ENCODE data around the gene YARS2. TPM values are rescaled to one million over a fixed set of nuclear protein-coding genes. Genes with fewer than 3 reads are reported as not detected.

YARS2 gene
- total and polyA plus RNA-seq, 2 of the 13 experiments (the other 11 are each of a cell fraction or from before 2014, with no cell fraction given), result 17.9 to 39.6 TPM

DNA sequence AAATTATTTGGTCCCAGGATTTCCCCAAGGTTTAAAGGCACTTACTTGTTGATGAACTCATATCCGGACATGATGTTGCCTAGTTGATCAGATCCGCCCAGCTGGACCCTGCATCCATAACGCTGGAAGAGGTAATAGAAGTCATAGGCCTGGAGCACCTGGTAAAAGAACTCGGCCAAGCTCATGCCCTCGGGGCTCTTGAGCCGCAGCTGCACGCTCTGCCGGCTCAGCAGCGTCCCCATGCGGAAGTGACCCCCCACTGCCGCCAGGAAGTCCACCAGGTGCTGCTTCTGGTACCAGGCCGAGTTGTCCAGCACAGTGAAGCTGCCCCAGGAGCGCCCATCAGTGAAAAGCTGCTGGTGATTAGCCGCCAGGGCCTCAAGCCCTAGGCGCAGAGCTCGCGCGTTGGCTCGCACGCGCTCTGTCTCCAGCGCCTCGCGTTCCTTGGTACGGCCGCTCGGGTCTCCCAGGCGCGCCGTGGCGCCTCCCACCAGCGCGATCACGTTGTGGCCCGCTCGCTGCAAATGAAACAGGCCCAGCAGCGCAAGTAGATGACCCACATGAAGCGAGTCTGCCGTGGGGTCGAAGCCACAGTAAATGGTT lies 545 bp downstream of the YARS2 start (continued):
- TF ChIP-seq, protein P1, sequence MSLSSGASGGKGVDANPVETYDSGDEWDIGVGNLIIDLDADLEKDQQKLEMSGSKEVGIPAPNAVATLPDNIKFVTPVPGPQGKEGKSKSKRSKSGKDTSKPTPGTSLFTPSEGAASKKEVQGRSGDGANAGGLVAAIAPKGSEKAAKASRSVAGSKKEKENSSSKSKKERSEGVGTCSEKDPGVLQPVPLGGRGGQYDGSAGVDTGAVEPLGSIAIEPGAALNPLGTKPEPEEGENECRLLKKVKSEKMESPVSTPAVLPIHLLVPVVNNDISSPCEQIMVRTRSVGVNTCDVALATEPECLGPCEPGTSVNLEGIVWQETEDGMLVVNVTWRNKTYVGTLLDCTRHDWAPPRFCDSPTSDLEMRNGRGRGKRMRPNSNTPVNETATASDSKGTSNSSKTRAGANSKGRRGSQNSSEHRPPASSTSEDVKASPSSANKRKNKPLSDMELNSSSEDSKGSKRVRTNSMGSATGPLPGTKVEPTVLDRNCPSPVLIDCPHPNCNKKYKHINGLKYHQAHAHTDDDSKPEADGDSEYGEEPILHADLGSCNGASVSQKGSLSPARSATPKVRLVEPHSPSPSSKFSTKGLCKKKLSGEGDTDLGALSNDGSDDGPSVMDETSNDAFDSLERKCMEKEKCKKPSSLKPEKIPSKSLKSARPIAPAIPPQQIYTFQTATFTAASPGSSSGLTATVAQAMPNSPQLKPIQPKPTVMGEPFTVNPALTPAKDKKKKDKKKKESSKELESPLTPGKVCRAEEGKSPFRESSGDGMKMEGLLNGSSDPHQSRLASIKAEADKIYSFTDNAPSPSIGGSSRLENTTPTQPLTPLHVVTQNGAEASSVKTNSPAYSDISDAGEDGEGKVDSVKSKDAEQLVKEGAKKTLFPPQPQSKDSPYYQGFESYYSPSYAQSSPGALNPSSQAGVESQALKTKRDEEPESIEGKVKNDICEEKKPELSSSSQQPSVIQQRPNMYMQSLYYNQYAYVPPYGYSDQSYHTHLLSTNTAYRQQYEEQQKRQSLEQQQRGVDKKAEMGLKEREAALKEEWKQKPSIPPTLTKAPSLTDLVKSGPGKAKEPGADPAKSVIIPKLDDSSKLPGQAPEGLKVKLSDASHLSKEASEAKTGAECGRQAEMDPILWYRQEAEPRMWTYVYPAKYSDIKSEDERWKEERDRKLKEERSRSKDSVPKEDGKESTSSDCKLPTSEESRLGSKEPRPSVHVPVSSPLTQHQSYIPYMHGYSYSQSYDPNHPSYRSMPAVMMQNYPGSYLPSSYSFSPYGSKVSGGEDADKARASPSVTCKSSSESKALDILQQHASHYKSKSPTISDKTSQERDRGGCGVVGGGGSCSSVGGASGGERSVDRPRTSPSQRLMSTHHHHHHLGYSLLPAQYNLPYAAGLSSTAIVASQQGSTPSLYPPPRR (CRISPR knock-in tag; IDR thresholded peaks at IDR 0.05; ENCODE audit: borderline replicate concordance), result no peak
- no peak for TF ChIP-seq ZNF773 (CRISPR knock-in tag; IDR thresholded peaks at IDR 0.05; ENCODE audit: borderline replicate concordance)
- peak; percentile 10; the same call in 1 of the 2 replicates for TF ChIP-seq ZBTB7A (CRISPR knock-in tag; IDR thresholded peaks at IDR 0.05)
- TF ChIP-seq ZNF605 (CRISPR knock-in tag; IDR thresholded peaks at IDR 0.05), result peak; percentile 81
- peak; percentile 23; the same call in 1 of the 2 replicates for TF ChIP-seq RXRB (CRISPR knock-in tag; IDR thresholded peaks at IDR 0.05; ENCODE audit: borderline replicate concordance)
- no peak for TF ChIP-seq BORCS8-MEF2B (CRISPR knock-in tag; IDR thresholded peaks at IDR 0.05)
- TF ChIP-seq, protein P2, sequence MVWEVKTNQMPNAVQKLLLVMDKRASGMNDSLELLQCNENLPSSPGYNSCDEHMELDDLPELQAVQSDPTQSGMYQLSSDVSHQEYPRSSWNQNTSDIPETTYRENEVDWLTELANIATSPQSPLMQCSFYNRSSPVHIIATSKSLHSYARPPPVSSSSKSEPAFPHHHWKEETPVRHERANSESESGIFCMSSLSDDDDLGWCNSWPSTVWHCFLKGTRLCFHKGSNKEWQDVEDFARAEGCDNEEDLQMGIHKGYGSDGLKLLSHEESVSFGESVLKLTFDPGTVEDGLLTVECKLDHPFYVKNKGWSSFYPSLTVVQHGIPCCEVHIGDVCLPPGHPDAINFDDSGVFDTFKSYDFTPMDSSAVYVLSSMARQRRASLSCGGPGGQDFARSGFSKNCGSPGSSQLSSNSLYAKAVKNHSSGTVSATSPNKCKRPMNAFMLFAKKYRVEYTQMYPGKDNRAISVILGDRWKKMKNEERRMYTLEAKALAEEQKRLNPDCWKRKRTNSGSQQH (CRISPR knock-in tag; IDR thresholded peaks at IDR 0.05; ENCODE audit: low read depth), result peak; percentile 25; the same call in 1 of the 2 replicates
- TF ChIP-seq SAP130 (CRISPR knock-in tag; IDR thresholded peaks at IDR 0.05; ENCODE audit: low read depth), result peak; percentile 73
- no peak; the same call in 1 of the 2 replicates for TF ChIP-seq GATAD2A (CRISPR knock-in tag; IDR thresholded peaks at IDR 0.05)
- TF ChIP-seq ZNF121 (CRISPR knock-in tag; IDR thresholded peaks at IDR 0.05), result peak; percentile 36; the same call in 1 of the 2 replicates
- TF ChIP-seq, protein P3, sequence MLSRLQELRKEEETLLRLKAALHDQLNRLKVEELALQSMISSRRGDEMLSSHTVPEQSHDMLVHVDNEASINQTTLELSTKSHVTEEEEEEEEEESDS (CRISPR knock-in tag; IDR thresholded peaks at IDR 0.05; ENCODE audit: borderline replicate concordance), result 0 out of 2 replicates have a peak, but pooled peaks have one; percentile 5
- TF ChIP-seq HOXA5 (CRISPR knock-in tag; IDR thresholded peaks at IDR 0.05), result 0 out of 2 replicates have a peak, but pooled peaks have one; percentile 4
- peak; percentile 63; the same call in 1 of the 2 replicates for TF ChIP-seq ZBTB42 (CRISPR knock-in tag; IDR thresholded peaks at IDR 0.05)
- TF ChIP-seq, protein P4, sequence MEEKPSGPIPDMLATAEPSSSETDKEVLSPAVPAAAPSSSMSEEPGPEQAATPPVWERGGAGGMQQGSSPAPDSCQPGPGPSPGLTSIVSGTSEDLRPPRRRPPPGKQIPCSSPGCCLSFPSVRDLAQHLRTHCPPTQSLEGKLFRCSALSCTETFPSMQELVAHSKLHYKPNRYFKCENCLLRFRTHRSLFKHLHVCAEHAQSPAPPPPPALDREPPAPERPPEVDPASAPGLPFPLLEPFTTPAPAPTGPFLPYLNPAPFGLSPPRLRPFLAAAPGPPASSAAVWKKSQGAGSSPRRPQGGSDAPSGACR (CRISPR knock-in tag; IDR thresholded peaks at IDR 0.05), result 0 out of 2 replicates have a peak, but pooled peaks have one; percentile 49
- TF ChIP-seq TOPORS (CRISPR knock-in tag; IDR thresholded peaks at IDR 0.05), result 0 out of 2 replicates have a peak, but pooled peaks have one; percentile 47
- no peak for TF ChIP-seq ZNF788 (CRISPR knock-in tag; IDR thresholded peaks at IDR 0.05; ENCODE audit: borderline replicate concordance)
- TF ChIP-seq MED8 (CRISPR knock-in tag; IDR thresholded peaks at IDR 0.05; ENCODE audit: insufficient replicate concordance), result no peak
- TF ChIP-seq, protein P5, sequence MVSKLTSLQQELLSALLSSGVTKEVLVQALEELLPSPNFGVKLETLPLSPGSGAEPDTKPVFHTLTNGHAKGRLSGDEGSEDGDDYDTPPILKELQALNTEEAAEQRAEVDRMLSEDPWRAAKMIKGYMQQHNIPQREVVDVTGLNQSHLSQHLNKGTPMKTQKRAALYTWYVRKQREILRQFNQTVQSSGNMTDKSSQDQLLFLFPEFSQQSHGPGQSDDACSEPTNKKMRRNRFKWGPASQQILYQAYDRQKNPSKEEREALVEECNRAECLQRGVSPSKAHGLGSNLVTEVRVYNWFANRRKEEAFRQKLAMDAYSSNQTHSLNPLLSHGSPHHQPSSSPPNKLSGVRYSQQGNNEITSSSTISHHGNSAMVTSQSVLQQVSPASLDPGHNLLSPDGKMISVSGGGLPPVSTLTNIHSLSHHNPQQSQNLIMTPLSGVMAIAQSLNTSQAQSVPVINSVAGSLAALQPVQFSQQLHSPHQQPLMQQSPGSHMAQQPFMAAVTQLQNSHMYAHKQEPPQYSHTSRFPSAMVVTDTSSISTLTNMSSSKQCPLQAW (CRISPR knock-in tag; IDR thresholded peaks at IDR 0.05), result peak; percentile 76; the same call in 1 of the 2 replicates
- TF ChIP-seq, protein P6, sequence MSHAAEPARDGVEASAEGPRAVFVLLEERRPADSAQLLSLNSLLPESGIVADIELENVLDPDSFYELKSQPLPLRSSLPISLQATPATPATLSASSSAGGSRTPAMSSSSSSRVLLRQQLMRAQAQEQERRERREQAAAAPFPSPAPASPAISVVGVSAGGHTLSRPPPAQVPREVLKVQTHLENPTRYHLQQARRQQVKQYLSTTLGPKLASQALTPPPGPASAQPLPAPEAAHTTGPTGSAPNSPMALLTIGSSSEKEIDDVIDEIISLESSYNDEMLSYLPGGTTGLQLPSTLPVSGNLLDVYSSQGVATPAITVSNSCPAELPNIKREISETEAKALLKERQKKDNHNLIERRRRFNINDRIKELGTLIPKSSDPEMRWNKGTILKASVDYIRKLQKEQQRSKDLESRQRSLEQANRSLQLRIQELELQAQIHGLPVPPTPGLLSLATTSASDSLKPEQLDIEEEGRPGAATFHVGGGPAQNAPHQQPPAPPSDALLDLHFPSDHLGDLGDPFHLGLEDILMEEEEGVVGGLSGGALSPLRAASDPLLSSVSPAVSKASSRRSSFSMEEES (CRISPR knock-in tag; IDR thresholded peaks at IDR 0.05), result 0 out of 2 replicates have a peak, but pooled peaks have one; percentile 29

Data from HepG2 (cell line).